ENCODE measurements around the gene SHLD1.
A peak's percentile ranks its signal among the peaks of the same experiment; 100 is the strongest.

The SHLD1 gene

GRCh38 chr20:5845681-5846615, 95.7 kb downstream of the SHLD1 start:
- peak in 1 of 51 donors; percentile 64 for DNase-seq

- no peak for DNase-seq
Observed at GRCh38 chr20:5848711-5849505, 98.7 kb downstream of the SHLD1 start.

GRCh38 chr20:5855939-5856338, 105.7 kb downstream of the SHLD1 start:
- DNase-seq, result no peak

- DNase-seq, result no peak
Observed at GRCh38 chr20:5859608-5860007, 109.4 kb downstream of the SHLD1 start.

GRCh38 chr20:5862703-5863039, 112.5 kb downstream of the SHLD1 start:
- no peak for DNase-seq

- DNase-seq, result peak in 3 of 51 donors; percentile 1 to 25 (median 6)
Observed at GRCh38 chr20:5863040-5863833, 113.0 kb downstream of the SHLD1 start.

- DNase-seq, result no peak
Observed at GRCh38 chr20:5864428-5864827, 114.2 kb downstream of the SHLD1 start.

GRCh38 chr20:5864873-5865587, 114.8 kb downstream of the SHLD1 start:
- peak in 1 of 51 donors; percentile 12 for DNase-seq

- no peak for DNase-seq
Observed at GRCh38 chr20:5865604-5866003, 115.4 kb downstream of the SHLD1 start.

- DNase-seq, result no peak
Observed at GRCh38 chr20:5870568-5870981, 120.4 kb downstream of the SHLD1 start.

- DNase-seq, result no peak
Observed at GRCh38 chr20:5871459-5872410, 121.5 kb downstream of the SHLD1 start.

GRCh38 chr20:5877128-5877527, 126.9 kb downstream of the SHLD1 start:
- DNase-seq, result no peak

- DNase-seq, result no peak
Observed at GRCh38 chr20:5880326-5880725, 130.1 kb downstream of the SHLD1 start.

GRCh38 chr20:5881703-5882102, 131.5 kb downstream of the SHLD1 start:
- no peak for DNase-seq

GRCh38 chr20:5882166-5882565, 132.0 kb downstream of the SHLD1 start:
- no peak for DNase-seq

GRCh38 chr20:5884465-5885335, 134.5 kb downstream of the SHLD1 start:
- DNase-seq, result no peak

- DNase-seq, result peak in 2 of 51 donors; percentile 4 to 8
Observed at GRCh38 chr20:5885866-5886265, 135.7 kb downstream of the SHLD1 start.

- DNase-seq, result no peak
Observed at GRCh38 chr20:5886788-5887187, 136.6 kb downstream of the SHLD1 start.

- DNase-seq, result no peak
Observed at GRCh38 chr20:5887386-5887785, 137.2 kb downstream of the SHLD1 start.
